SJSA1 (cell line): ENCODE data around the gene AOC2. TPM values are rescaled to one million over a fixed set of nuclear protein-coding genes. Genes with fewer than 3 reads are reported as not detected.

Source experiments
- DNase-seq, 2 experiments: peaks; one replicate each; pipeline ENCODE4 v3.0.0-alpha.2; 2015 to 2020; ENCODE audit warnings: low spot score in 2 of 2, low read depth in 1 of 2
- H3K27ac ChIP-seq: fragments of 250-450 bp; sonication (Bioruptor Pico); 2 replicates; pipeline ENCODE4 v1.5.1; 2020; ENCODE audit warnings: mild to moderate bottlenecking, moderate library complexity
- H3K27me3 ChIP-seq: fragments of 250-450 bp; sonication (Bioruptor Pico); replicated peaks from 2 replicates; pipeline ENCODE4 v1.5.1; 2020; ENCODE audit warnings: mild to moderate bottlenecking, moderate library complexity
- H3K36me3 ChIP-seq: fragments of 250-450 bp; sonication (Bioruptor Pico); 2 replicates; pipeline ENCODE4 v1.5.1; 2020; ENCODE audit warnings: mild to moderate bottlenecking
- H3K4me1 ChIP-seq: fragments of 250-450 bp; sonication (Bioruptor Pico); replicated peaks from 2 replicates; pipeline ENCODE4 v1.6.1; 2021; ENCODE audit warnings: mild to moderate bottlenecking
- H3K4me3 ChIP-seq: fragments of 250-450 bp; sonication (Bioruptor Pico); 2 replicates; pipeline ENCODE4 v1.5.1; 2020; ENCODE audit warnings: mild to moderate bottlenecking
- H3K9me3 ChIP-seq: fragments of 250-450 bp; sonication (Bioruptor Pico); replicated peaks from 2 replicates; pipeline ENCODE4 v1.5.1; 2020; ENCODE audit warnings: mild to moderate bottlenecking
- total RNA-seq: library from RNA; depleted of rRNA; stranded (reverse); fragments of >200 nt; shearing (Covaris generic); gene quantifications from 2 replicates; pipeline ENCODE4 v1.2.3, GENCODE V29; 2014

The AOC2 gene
- total RNA-seq, 1 experiment from 2014 or later = 0.42 TPM

GRCh38 chr17:42814633-42815399 lies 29.6 kb upstream of the AOC2 start:
- H3K27me3 ChIP-seq = no peaks in the 10 kb centered on the region
- H3K27ac ChIP-seq = peak overlapping the region; percentile 40
- peaks cover 77% of the 10 kb centered on the region for H3K36me3 ChIP-seq
- H3K4me3 ChIP-seq = no peak overlapping the region
- peak in 1 of 2 experiments; percentile 39 for DNase-seq
- peaks cover 22% of the 10 kb centered on the region for H3K4me1 ChIP-seq
- no peaks in the 10 kb centered on the region for H3K9me3 ChIP-seq

GRCh38 chr17:42817866-42818265 lies 26.5 kb upstream of the AOC2 start:
- H3K27me3 ChIP-seq = no peaks in the 10 kb centered on the region
- H3K9me3 ChIP-seq = no peaks in the 10 kb centered on the region
- peaks cover 89% of the 10 kb centered on the region for H3K36me3 ChIP-seq
- no peak for DNase-seq
- H3K27ac ChIP-seq = no peak overlapping the region
- H3K4me1 ChIP-seq = peaks cover 22% of the 10 kb centered on the region
- no peak overlapping the region for H3K4me3 ChIP-seq

- Histone ChIP-seq H3K27me3 (no peaks in the 10 kb centered on the region), H3K36me3 (peaks cover 85% of the 10 kb centered on the region), H3K4me1 (peaks cover 25% of the 10 kb centered on the region), H3K27ac (no peak overlapping the region), H3K4me3 (no peak overlapping the region), H3K9me3 (no peaks in the 10 kb centered on the region)
- DNase-seq = no peak
Observed at GRCh38 chr17:42818379-42818778, 26.0 kb upstream of the AOC2 start.

- peak; percentile 28 to 69 for DNase-seq
- H3K9me3 ChIP-seq = no peaks in the 10 kb centered on the region
- peaks cover 23% of the 10 kb centered on the region for H3K4me1 ChIP-seq
- H3K36me3 ChIP-seq = peaks cover 79% of the 10 kb centered on the region
- no peak overlapping the region for H3K27ac ChIP-seq
- H3K27me3 ChIP-seq = no peaks in the 10 kb centered on the region
- no peak overlapping the region for H3K4me3 ChIP-seq
Observed at GRCh38 chr17:42819939-42820535, 24.3 kb upstream of the AOC2 start.

GRCh38 chr17:42821176-42821575 lies 23.2 kb upstream of the AOC2 start:
- peaks cover 68% of the 10 kb centered on the region for H3K36me3 ChIP-seq
- no peaks in the 10 kb centered on the region for H3K9me3 ChIP-seq

GRCh38 chr17:42827472-42827871 lies 16.9 kb upstream of the AOC2 start:
- Histone ChIP-seq H3K36me3 (peaks cover 10% of the 10 kb centered on the region; the same call in 1 of the 2 replicates), H3K27me3 (peaks cover 12% of the 10 kb centered on the region; the same call in 1 of the 2 replicates), H3K9me3 (no peaks in the 10 kb centered on the region), H3K27ac (no peak overlapping the region), H3K4me1 (peaks cover 15% of the 10 kb centered on the region), H3K4me3 (no peak overlapping the region)
- DNase-seq = no peak

More at GRCh38 chr17:42821176-42821575, 23.2 kb upstream of the AOC2 start:
- Histone ChIP-seq H3K4me3 (no peak overlapping the region), H3K27ac (no peak overlapping the region), H3K27me3 (no peaks in the 10 kb centered on the region), H3K4me1 (peaks cover 13% of the 10 kb centered on the region)
- no peak for DNase-seq

GRCh38 chr17:42830971-42831370 lies 13.4 kb upstream of the AOC2 start:
- Histone ChIP-seq H3K36me3 (peaks cover 30% of the 10 kb centered on the region), H3K9me3 (no peaks in the 10 kb centered on the region), H3K4me1 (peaks cover 10% of the 10 kb centered on the region), H3K27ac (no peak overlapping the region), H3K4me3 (no peak overlapping the region), H3K27me3 (peaks cover 12% of the 10 kb centered on the region; the same call in 1 of the 2 replicates)
- no peak for DNase-seq

- H3K27me3 ChIP-seq = peaks cover 7% of the 10 kb centered on the region; the same call in 1 of the 2 replicates
- H3K36me3 ChIP-seq = peaks cover 42% of the 10 kb centered on the region
- peaks cover 10% of the 10 kb centered on the region for H3K4me1 ChIP-seq
- H3K4me3 ChIP-seq = peak overlapping the region; percentile 85
- no peak for DNase-seq
- H3K9me3 ChIP-seq = no peaks in the 10 kb centered on the region
- H3K27ac ChIP-seq = peak overlapping the region; percentile 75
Observed at GRCh38 chr17:42832213-42832933, 12.0 kb upstream of the AOC2 start.

- Histone ChIP-seq H3K27ac (peak within 1 kb of the TSS; percentile 75), H3K27me3 (no peaks in the 10 kb centered on the region), H3K4me1 (peaks cover 10% of the 10 kb centered on the region), H3K4me3 (peak within 1 kb of the TSS; percentile 85), H3K9me3 (no peaks in the 10 kb centered on the region), H3K36me3 (peaks cover 50% of the 10 kb centered on the region)
- peak; percentile 87 to 92 for DNase-seq
Observed at GRCh38 chr17:42832934-42833766, 11.2 kb upstream of the AOC2 start, which contains the start of gene PSME3. TSS of gene PSME3 (plus strand) at chr17:42833397. CDS start at chr17:42833632, 235 bp downstream.

- peak overlapping the region; percentile 85 for H3K4me3 ChIP-seq
- H3K27ac ChIP-seq = peak overlapping the region; percentile 75
- no peaks in the 10 kb centered on the region for H3K27me3 ChIP-seq
- peaks cover 10% of the 10 kb centered on the region for H3K4me1 ChIP-seq
- peaks cover 58% of the 10 kb centered on the region for H3K36me3 ChIP-seq
- DNase-seq = no peak
- no peaks in the 10 kb centered on the region for H3K9me3 ChIP-seq
Observed at GRCh38 chr17:42833767-42834422, 10.5 kb upstream of the AOC2 start.

GRCh38 chr17:42835732-42836131 lies 8.6 kb upstream of the AOC2 start:
- Histone ChIP-seq H3K4me3 (no peak overlapping the region), H3K36me3 (peaks cover 73% of the 10 kb centered on the region), H3K27ac (no peak overlapping the region), H3K4me1 (peaks cover 10% of the 10 kb centered on the region), H3K27me3 (no peaks in the 10 kb centered on the region), H3K9me3 (no peaks in the 10 kb centered on the region)
- DNase-seq = no peak

- no peak for DNase-seq
- Histone ChIP-seq H3K9me3 (no peaks in the 10 kb centered on the region), H3K4me3 (no peak overlapping the region), H3K27me3 (no peaks in the 10 kb centered on the region), H3K27ac (no peak overlapping the region), H3K4me1 (no peaks in the 10 kb centered on the region), H3K36me3 (peaks cover 83% of the 10 kb centered on the region)
Observed at GRCh38 chr17:42841975-42842685, 2.2 kb upstream of the AOC2 start.
